Stomach (tissue), 9 donors: Measurements from ENCODE around the gene MICAL3. TPM values are rescaled to one million over a fixed set of nuclear protein-coding genes. Genes with fewer than 3 reads are reported as not detected.
A peak's percentile ranks its signal among the peaks of the same experiment; 100 is the strongest.
"Not testable (repeated sequence)": the region's sequence is repeated elsewhere in the genome, so short reads cannot be mapped to it uniquely, and the experiment has no call there.

ENCODE experiments used
- DNase-seq, 2 donors: peaks; one replicate each; pipeline versions ENCODE4 v3.0.0 to v3.0.0-alpha.2; 2013 to 2019
- H3K27ac ChIP-seq, 5 donors: fragments of 200-600 bp in 4 of 5; sonication (generic) in 4 of 5; one replicate each; pipeline ENCODE4 v1.5.1; 2013 to 2019; ENCODE audit warnings: mild to moderate bottlenecking in 1 of 5, moderate library complexity in 1 of 5
- H3K27me3 ChIP-seq, 3 donors: fragments of 200-600 bp; sonication (generic); one replicate each; pipeline ENCODE4 v1.5.1; 2017 to 2019; ENCODE audit warnings: mixed run types in 1 of 3
- H3K36me3 ChIP-seq, 4 donors: fragments of 200-600 bp; sonication (generic); 1 replicate in 3 of 4; 2 replicates in 1 of 4; pipeline ENCODE4 v1.5.1; 2016 to 2019
- H3K4me1 ChIP-seq, 4 donors: fragments of 200-600 bp; sonication (generic); one replicate each; pipeline ENCODE4 v1.5.1; 2016 to 2019
- H3K4me3 ChIP-seq, 4 donors: fragments of 200-600 bp; sonication (generic) in 3 of 4; one replicate each; pipeline ENCODE4 v1.5.1; 2016 to 2019; ENCODE audit warnings: mild to moderate bottlenecking in 1 of 4
- H3K9me3 ChIP-seq, 4 donors: fragments of 200-600 bp; sonication (generic); one replicate each; pipeline ENCODE4 v1.5.1; 2016 to 2019
- CTCF ChIP-seq, 7 experiments: fragments of 450-650 bp in 4 of 7; fragments of 200-600 bp in 3 of 7; sonication (generic) in 3 of 7; IDR thresholded peaks; one replicate each; pipeline ENCODE4 v1.5.1; 2016 to 2019; ENCODE audit warnings: antibody characterized with exemption in 7 of 7, control low read depth in 2 of 7, mild to moderate bottlenecking in 1 of 7
- EP300 ChIP-seq: sonication (generic); formaldehyde crosslinking; IDR thresholded peaks from one replicate; pipeline ENCODE4 v1.6.1; 2017; ENCODE audit warnings: antibody characterized with exemption
- POLR2A ChIP-seq, 4 donors: fragments of 450-650 bp; IDR thresholded peaks; one replicate each; pipeline ENCODE4 v1.6.1; 2016; ENCODE audit warnings: antibody characterized with exemption in 4 of 4, control low read depth in 2 of 4, mild to moderate bottlenecking in 1 of 4, moderate library complexity in 1 of 4
- POLR2AphosphoS5 ChIP-seq, 3 donors: sonication (generic); formaldehyde crosslinking; IDR thresholded peaks; one replicate each; pipeline ENCODE4 v1.6.1; 2016; ENCODE audit warnings: antibody characterized with exemption in 3 of 3
- WGBS, 5 donors: extraction: QIAGEN DNeasy Blood & Tissue Kit in 3 of 5; methylation state at CpG; one replicate each; pipeline versions ENCODE4 v1.1.5 to v1.1.7; 2013 to 2018; 5-methylcytosine and 5-hydroxymethylcytosine counted together
- intact Hi-C: fragments of 100-400 bp; cut with DNase I; formaldehyde crosslinking; loops from one replicate; pipeline ENCODE4 v1.15.1; 2023; ENCODE audit warnings: low total_unique reads
- polyA plus RNA-seq, 3 donors: library from polyadenylated mRNA; stranded (reverse); fragments of 200-250 nt; gene quantifications; one replicate each; pipeline ENCODE4 v1.2.3, GENCODE V29; 2013
- total RNA-seq, 5 donors: library from RNA; depleted of rRNA; stranded (reverse); fragments of >200 nt; gene quantifications; one replicate each; pipeline versions ENCODE4 v1.1.0 to v1.2.3, GENCODE V29; 2014 to 2016
- donor health status: healthy with polysubstance abuse.
- donor health status: Bipolar disorder and iron deficiency.
- donor health status: healthy.

Gene MICAL3
- total and polyA plus RNA-seq, 8 donors: 3.5 to 130 (median 24.0) TPM

DNA sequence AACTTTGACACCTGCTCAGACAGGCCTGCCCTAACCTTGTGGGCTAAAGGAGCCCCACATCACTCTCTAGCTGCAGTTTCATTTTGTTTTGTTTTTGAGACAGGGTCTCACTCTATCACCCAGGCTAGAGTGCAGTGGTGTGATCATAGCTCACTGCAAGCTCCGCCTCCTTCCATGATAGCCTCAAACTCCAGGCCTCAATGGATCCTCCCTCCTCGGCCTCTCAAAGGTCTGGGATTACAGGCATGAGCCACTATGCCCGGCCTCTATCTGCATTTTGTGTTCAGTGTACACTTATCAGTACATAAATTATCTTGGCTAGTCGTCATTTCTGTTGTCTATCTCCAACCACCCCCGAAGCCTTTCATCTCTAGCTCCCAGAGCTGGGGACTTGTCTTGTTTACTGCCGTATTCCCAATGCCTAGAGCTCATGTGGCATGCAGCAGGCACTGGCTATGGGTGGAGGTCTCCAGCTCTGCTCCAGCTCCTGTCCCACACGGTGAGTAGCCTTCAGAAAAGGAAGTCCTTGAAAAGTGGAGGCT is 31.3 kb upstream of the MICAL3 start:
- no peaks in the 10 kb centered on the region for H3K36me3 ChIP-seq
- H3K4me3 ChIP-seq: no peak overlapping the region
- TF ChIP-seq CTCF (IDR thresholded peaks at IDR 0.05): no peak
- TF ChIP-seq POLR2AphosphoS5 (IDR thresholded peaks at IDR 0.05): no peak
- TF ChIP-seq EP300: no peak
- TF ChIP-seq POLR2A (IDR thresholded peaks at IDR 0.05): no peak
- WGBS, 5 donors: 67 to 77% (median 71%) methylated on average over 7 of the region's 7 CpGs
- intact Hi-C loops: no loop called here
- H3K9me3 ChIP-seq: no peaks in the 10 kb centered on the region
- no peak for DNase-seq
- peak overlapping the region; percentile 67 to 88 (median 82) for H3K27ac ChIP-seq
- peaks cover 19 to 32% (median 22%) of the 10 kb centered on the region in 4 donors for H3K4me1 ChIP-seq
- no peaks in the 10 kb centered on the region for H3K27me3 ChIP-seq

DNA sequence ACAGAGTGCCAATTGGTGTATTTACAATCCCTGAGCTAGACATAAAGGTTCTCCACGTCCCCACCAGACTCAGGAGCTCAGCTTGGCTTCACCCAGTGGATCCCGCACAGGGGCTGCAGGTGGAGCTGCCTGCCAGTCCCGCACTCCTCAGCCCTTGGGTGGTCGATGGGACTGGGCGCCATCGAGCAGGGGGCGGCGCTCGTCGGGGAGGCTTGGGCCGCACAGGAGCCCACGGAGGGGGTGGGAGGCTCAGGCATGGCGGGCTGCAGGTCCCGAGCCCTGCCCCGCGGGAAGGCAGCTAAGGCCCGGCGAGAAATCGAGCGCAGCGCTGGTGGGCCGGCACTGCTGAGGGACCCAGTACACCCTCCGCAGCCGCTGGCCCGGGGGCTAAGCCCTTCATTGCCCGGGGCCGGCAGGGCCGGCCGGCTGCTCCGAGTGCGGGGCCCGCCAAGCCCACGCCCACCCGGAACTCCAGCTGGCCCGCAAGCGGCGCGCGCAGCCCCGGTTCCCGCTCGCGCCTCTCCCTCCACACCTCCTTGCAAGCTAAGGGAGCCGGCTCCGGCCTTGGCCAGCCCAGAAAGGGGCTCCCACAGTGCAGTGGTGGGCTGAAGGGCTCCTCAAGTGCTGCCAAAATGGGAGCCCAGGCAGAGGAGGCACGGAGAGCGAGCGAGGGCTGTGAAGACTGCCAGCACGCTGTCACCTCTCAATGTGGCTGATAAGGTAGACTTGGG is 29.0 kb upstream of the MICAL3 start:
- Histone ChIP-seq H3K27ac (peak overlapping the region in 1 of 5 donors; percentile 88), H3K4me1 (peaks cover 19 to 39% (median 22%) of the 10 kb centered on the region in 4 donors)
- DNase-seq, H3K27me3 ChIP-seq, H3K4me3 ChIP-seq, H3K36me3 ChIP-seq, intact Hi-C loops, H3K9me3 ChIP-seq: not testable (repeated sequence)
- 94 to 98% (median 95%) methylated on average over 15 to 45 of the region's 49 CpGs for WGBS, 5 donors

GRCh38 chr22:18051113-18051512 is 26.8 kb upstream of the MICAL3 start:
- DNase-seq, intact Hi-C loops: not testable (repeated sequence)
- H3K27ac ChIP-seq: peak overlapping the region in 3 of 5 donors; percentile 70 to 80 (median 71)

DNA sequence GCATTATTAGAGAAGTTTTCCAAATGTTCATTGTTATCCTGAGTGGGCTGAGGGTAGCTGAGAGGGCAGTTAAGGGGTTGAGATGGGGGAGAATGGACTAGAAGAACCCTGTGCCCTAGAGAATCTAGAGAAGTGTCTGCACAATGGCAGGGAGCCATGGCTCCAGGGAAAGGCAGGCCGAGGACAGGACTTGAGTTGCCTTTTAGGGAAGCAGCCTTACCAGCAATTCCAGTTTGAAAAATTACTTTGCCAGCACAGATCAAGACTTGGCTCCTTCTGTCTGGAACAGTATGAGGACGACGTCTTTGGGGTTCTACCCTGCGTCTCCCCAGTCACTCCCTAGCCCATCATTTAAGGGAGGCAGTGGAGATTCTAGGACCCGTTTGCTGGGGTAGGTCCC is 25.7 kb upstream of the MICAL3 start:
- Histone ChIP-seq H3K4me3 (no peak overlapping the region), H3K36me3 (no peaks in the 10 kb centered on the region), H3K27me3 (no peaks in the 10 kb centered on the region), H3K4me1 (peaks cover under 1 to 13% (median 2%) of the 10 kb centered on the region in 4 donors), H3K9me3 (no peaks in the 10 kb centered on the region), H3K27ac (peak overlapping the region in 4 of 5 donors; percentile 56 to 80 (median 70))
- intact Hi-C loops: no loop called here
- DNase-seq: no peak
- 46 to 67% (median 50%) methylated on average over 5 of the region's 5 CpGs for WGBS, 5 donors
- TF ChIP-seq EP300: no peak
- TF ChIP-seq POLR2AphosphoS5 (IDR thresholded peaks at IDR 0.05): no peak
- no peak for TF ChIP-seq CTCF (IDR thresholded peaks at IDR 0.05)
- no peak for TF ChIP-seq POLR2A (IDR thresholded peaks at IDR 0.05)

More at GRCh38 chr22:18051113-18051512, 26.8 kb upstream of the MICAL3 start:
- not testable (repeated sequence) for H3K27me3 ChIP-seq, H3K4me3 ChIP-seq, H3K36me3 ChIP-seq, H3K9me3 ChIP-seq
- WGBS, 5 donors: 80 to 87% (median 82%) methylated on average over 12 of the region's 12 CpGs
- peaks cover 3 to 17% (median 8%) of the 10 kb centered on the region in 4 donors for H3K4me1 ChIP-seq

GRCh38 chr22:18048441-18048898 is 24.1 kb upstream of the MICAL3 start:
- intact Hi-C loops: no loop called here
- DNase-seq: peak in 1 of 2 donors; percentile 51

More at GRCh38 chr22:18048441-18048898, 24.1 kb upstream of the MICAL3 start:
- Histone ChIP-seq H3K36me3 (no peaks in the 10 kb centered on the region), H3K27me3 (no peaks in the 10 kb centered on the region), H3K4me3 (peak overlapping the region in 1 of 4 donors; percentile 5), H3K27ac (peak overlapping the region; percentile 64 to 80 (median 71)), H3K9me3 (no peaks in the 10 kb centered on the region), H3K4me1 (peaks cover 9 to 26% (median 9%) of the 10 kb centered on the region in 4 donors)
- TF ChIP-seq POLR2AphosphoS5 (IDR thresholded peaks at IDR 0.05): peak in 2 of 3 donors; percentile 46 to 68
- TF ChIP-seq POLR2A (IDR thresholded peaks at IDR 0.05): no peak
- 41 to 54% (median 52%) methylated on average over 28 to 29 of the region's 29 CpGs for WGBS, 5 donors
